ENCODE measurements around the gene PGLYRP1.

PGLYRP1 gene

DNA sequence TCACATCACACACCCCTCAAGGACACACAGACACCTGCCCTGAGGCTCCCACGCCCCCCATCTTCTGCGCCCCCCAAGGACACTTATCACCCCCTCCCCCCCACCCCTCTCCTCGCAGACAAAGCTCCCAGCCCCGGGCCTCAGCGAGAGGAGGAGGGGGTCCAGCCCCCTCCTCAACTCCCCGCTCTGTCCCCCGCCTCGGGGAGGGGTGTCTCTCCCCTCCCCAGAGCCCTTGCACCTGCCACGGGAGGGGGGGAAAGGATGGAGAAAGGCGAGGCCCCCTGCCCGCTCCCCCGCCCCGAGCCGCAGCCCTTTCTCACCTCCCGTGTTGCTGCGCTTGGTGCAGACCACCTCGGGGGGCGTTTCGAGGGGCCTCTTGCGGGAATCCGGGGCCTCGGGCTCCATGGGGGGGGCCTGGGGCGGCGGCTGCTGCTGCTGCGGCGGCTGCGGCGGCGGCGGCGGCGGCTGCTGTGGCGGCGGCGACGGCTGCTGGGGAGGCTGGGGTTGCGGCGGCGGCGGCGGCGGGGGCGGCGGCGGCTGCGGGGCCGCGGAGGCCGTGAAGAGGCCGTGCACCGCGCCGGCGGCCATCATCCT lies 49.8 kb downstream of the PGLYRP1 start:
- no peak overlapping the region for H3K4me3 ChIP-seq (ENCODE audit: low read length)
- no peaks in the 10 kb centered on the region for H3K36me3 ChIP-seq (ENCODE audit: control insufficient read depth, low read length)
- H3K4me2 ChIP-seq (ENCODE audit: low read length): no peak overlapping the region

DNA sequence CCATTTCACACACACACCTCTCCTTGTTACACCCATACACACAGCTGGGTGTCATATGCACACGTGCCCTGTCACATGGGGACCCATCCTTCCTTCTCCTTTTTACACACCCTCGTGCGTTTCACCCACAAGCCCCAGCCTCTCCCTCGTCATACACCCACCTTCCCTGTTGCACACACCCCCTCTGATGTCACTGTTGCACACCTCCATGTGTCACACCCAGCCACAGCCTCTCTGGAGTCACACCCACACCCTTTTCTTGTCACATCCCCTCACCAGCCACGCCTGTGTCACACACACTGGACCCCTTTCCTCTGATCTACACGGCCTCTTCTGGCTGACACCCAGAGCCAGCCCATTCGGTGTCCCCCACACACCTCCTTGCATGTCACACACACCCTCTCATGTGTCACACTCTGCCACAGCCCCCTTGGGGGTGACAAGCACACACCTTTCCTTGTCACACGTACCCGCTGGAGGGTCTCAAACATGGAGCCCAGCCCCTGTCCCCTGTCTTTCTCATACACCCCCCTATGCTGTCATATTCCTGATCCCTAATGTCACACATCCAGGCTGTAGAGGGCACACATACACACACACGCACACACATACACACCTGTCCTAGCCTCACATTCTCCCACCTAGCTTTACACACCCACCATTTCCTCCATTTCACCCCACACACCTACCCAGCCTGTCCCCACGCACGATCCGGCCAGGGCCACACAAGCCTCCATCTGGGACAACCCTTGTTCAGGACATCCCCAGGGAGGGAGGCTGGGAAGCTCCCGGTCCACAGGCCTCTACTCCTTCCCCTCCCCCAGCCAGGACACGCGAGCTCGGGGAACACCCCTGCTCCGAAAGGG lies 50.5 kb downstream of the PGLYRP1 start:
- Histone ChIP-seq H3F3A (ENCODE audit: control insufficient read depth, insufficient read depth) (no peaks in the 10 kb centered on the region; the same call in 1 of the 2 replicates), H3K4me2 (ENCODE audit: low read length) (peak overlapping the region; percentile 56), H3K9me2 (replicated peaks; ENCODE audit: control insufficient read depth, low read length) (no peaks in the 10 kb centered on the region), H3K9me3 (ENCODE audit: control insufficient read depth, insufficient read depth, low read length) (no peaks in the 10 kb centered on the region), H3K79me2 (ENCODE audit: control insufficient read depth, low read length) (no peaks in the 10 kb centered on the region), H3K4me3 (ENCODE audit: low read length) (no peak overlapping the region; the same call in 1 of the 2 replicates), H4K20me1 (ENCODE audit: control insufficient read depth, insufficient read depth, low read depth, low read length) (no peaks in the 10 kb centered on the region), H3K27me3 (ENCODE audit: control insufficient read depth, low read length) (peaks cover 29% of the 10 kb centered on the region), H3K27ac (ENCODE audit: low read depth, low read length) (no peak overlapping the region), H3K36me3 (ENCODE audit: control insufficient read depth, low read length) (no peaks in the 10 kb centered on the region), H3K4me1 (ENCODE audit: control insufficient read depth, low read length) (peaks cover 19% of the 10 kb centered on the region)
- no peak for TF ChIP-seq EZH2phosphoT487 (IDR thresholded peaks at IDR 0.05; ENCODE audit: borderline replicate concordance, low read length)
- TF ChIP-seq, protein P1, sequence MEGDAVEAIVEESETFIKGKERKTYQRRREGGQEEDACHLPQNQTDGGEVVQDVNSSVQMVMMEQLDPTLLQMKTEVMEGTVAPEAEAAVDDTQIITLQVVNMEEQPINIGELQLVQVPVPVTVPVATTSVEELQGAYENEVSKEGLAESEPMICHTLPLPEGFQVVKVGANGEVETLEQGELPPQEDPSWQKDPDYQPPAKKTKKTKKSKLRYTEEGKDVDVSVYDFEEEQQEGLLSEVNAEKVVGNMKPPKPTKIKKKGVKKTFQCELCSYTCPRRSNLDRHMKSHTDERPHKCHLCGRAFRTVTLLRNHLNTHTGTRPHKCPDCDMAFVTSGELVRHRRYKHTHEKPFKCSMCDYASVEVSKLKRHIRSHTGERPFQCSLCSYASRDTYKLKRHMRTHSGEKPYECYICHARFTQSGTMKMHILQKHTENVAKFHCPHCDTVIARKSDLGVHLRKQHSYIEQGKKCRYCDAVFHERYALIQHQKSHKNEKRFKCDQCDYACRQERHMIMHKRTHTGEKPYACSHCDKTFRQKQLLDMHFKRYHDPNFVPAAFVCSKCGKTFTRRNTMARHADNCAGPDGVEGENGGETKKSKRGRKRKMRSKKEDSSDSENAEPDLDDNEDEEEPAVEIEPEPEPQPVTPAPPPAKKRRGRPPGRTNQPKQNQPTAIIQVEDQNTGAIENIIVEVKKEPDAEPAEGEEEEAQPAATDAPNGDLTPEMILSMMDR (IDR thresholded peaks at IDR 0.05; ENCODE audit: low read depth, low read length, poor library complexity, severe bottlenecking): no peak

More for the DNA sequence above, 49.8 kb downstream of the PGLYRP1 start:
- Histone ChIP-seq H4K20me1 (ENCODE audit: control insufficient read depth, insufficient read depth, low read depth, low read length) (no peaks in the 10 kb centered on the region), H3K4me1 (ENCODE audit: control insufficient read depth, low read length) (peaks cover 19% of the 10 kb centered on the region), H3K9me2 (replicated peaks; ENCODE audit: control insufficient read depth, low read length) (no peaks in the 10 kb centered on the region), H3F3A (ENCODE audit: control insufficient read depth, insufficient read depth) (no peaks in the 10 kb centered on the region; the same call in 1 of the 2 replicates), H3K27me3 (ENCODE audit: control insufficient read depth, low read length) (peaks cover 28% of the 10 kb centered on the region), H3K9me3 (ENCODE audit: control insufficient read depth, insufficient read depth, low read length) (no peaks in the 10 kb centered on the region), H3K27ac (ENCODE audit: low read depth, low read length) (no peak overlapping the region), H3K79me2 (ENCODE audit: control insufficient read depth, low read length) (no peaks in the 10 kb centered on the region)
- TF ChIP-seq, protein P1 (IDR thresholded peaks at IDR 0.05; ENCODE audit: low read depth, low read length, poor library complexity, severe bottlenecking): no peak
- no peak for TF ChIP-seq EZH2phosphoT487 (IDR thresholded peaks at IDR 0.05; ENCODE audit: borderline replicate concordance, low read length)

DNA sequence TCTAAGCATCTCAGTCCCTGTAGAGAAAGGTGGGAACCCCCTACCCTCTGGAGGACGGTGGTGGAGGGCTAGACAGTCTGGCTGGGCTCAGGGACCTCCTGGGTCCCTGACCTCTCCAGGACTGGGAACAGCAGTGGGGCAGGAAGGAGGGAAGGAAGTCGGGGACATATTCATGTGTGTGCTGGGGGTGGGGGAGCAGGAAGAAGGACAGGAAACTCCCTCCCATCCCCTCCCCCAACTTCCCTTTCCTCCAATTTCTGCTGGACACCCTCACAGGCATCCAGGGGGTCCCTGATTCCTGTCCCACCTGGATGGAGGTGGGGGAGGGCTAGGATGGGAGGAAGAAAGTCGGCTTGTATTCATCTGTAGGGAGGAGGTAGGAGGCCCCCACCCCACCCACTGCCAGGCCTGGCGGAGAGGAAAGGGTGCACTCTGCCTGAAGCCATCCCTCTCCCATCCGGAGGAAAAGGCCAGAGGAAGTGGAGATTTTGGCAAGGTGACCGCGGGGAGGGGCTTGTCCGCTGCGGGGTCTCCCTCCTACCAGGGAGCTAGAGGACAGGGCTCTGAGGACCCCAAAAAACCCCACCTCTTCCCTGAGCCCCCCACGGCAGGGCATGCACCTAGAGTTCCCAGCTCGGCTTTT lies 51.5 kb downstream of the PGLYRP1 start:
- Histone ChIP-seq H3K4me3 (ENCODE audit: low read length) (peak overlapping the region; percentile 41), H3K79me2 (ENCODE audit: control insufficient read depth, low read length) (no peaks in the 10 kb centered on the region), H3K4me2 (ENCODE audit: low read length) (peak overlapping the region; percentile 56), H3F3A (ENCODE audit: control insufficient read depth, insufficient read depth) (no peaks in the 10 kb centered on the region; the same call in 1 of the 2 replicates), H3K27ac (ENCODE audit: low read depth, low read length) (no peak overlapping the region), H4K20me1 (ENCODE audit: control insufficient read depth, insufficient read depth, low read depth, low read length) (no peaks in the 10 kb centered on the region), H3K4me1 (ENCODE audit: control insufficient read depth, low read length) (peaks cover 19% of the 10 kb centered on the region), H3K9me2 (replicated peaks; ENCODE audit: control insufficient read depth, low read length) (no peaks in the 10 kb centered on the region), H3K36me3 (ENCODE audit: control insufficient read depth, low read length) (no peaks in the 10 kb centered on the region), H3K9me3 (ENCODE audit: control insufficient read depth, insufficient read depth, low read length) (no peaks in the 10 kb centered on the region), H3K27me3 (ENCODE audit: control insufficient read depth, low read length) (peaks cover 31% of the 10 kb centered on the region)
- TF ChIP-seq EZH2phosphoT487 (IDR thresholded peaks at IDR 0.05; ENCODE audit: borderline replicate concordance, low read length): no peak
- TF ChIP-seq, protein P1 (IDR thresholded peaks at IDR 0.05; ENCODE audit: low read depth, low read length, poor library complexity, severe bottlenecking): no peak

Data from DOHH2 (cell line).